ENCODE measurements around the gene SLC30A2. TPM values are rescaled to one million over a fixed set of nuclear protein-coding genes. Genes with fewer than 3 reads are reported as not detected.

Gene SLC30A2
- total RNA-seq, 1 experiment from 2014 or later = 0.35 TPM

DNA sequence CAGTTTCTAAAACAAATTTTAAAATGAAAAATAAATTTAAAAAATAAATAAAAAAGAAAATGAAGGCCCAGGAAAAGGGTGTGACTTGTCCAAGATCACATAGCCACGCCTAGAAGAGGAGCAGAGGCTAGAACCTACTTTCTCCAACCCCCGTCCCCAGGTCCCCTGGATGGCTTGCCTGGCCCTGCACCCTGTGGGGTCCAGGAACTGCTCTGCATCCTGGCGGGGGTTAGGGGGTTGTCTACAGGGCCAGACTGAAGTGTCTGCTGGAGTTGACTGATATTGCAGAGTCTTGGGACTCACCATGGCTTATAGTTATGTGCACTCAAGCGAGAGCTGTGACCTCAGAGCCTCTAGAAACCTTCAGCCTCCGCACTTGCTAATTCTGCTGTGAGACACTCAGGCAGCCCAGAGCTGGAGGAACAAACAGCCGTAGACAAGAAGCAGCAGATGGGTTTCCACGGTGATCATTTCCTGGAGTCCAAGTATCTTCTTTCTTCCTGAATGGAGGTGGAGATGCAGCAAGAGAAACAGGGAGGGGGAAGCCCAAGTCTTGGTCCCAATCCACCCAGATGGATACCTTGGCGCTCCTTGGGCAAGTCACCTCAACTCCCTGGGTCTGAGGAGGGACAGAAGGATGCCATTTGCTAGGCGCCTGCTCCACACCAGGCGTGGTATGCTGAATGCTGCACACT lies 29.5 kb downstream of the SLC30A2 start:
- H2AK5ac ChIP-seq (ENCODE audit: insufficient read length, low read length) = no peak overlapping the region
- no peak overlapping the region for H3K4me2 ChIP-seq (ENCODE audit: insufficient read depth, insufficient read length, low read length)
- H3K36me3 Mint-ChIP-seq (ENCODE audit: insufficient read depth in 1 of 3, low read depth in 3 of 3) = no peaks in the 10 kb centered on the region
- H2BK12ac ChIP-seq (ENCODE audit: insufficient read length, low read depth, low read length) = no peak overlapping the region
- WGBS (ENCODE audit: extremely low coverage, insufficient read length, low lambda C conversion rate) = no CpG with 5 or more reads among the region's 10 CpGs
- no peak overlapping the region for H4K91ac ChIP-seq (ENCODE audit: insufficient read length, low read depth, low read length)
- no peak overlapping the region for H2BK5ac ChIP-seq (ENCODE audit: insufficient read length, low read length)
- H3K27ac ChIP-seq (ENCODE audit: insufficient read length, low read depth, low read length) = no peak overlapping the region
- H2BK20ac ChIP-seq (ENCODE audit: low read depth, low read length, poor library complexity, severe bottlenecking) = no peak overlapping the region
- no peak overlapping the region for H3K14ac ChIP-seq (ENCODE audit: insufficient read depth, low read length)
- H3K4me1 ChIP-seq (ENCODE audit: insufficient read depth, low read length) = no peaks in the 10 kb centered on the region
- H2AFZ ChIP-seq (ENCODE audit: low read length) = no peak overlapping the region
- no peak for DNase-seq
- H3K4me3 Mint-ChIP-seq = no peak overlapping the region
- H3K79me1 ChIP-seq (ENCODE audit: insufficient read depth, low read depth, low read length, poor library complexity, severe bottlenecking) = no peaks in the 10 kb centered on the region
- no peaks in the 10 kb centered on the region for H3K9me3 Mint-ChIP-seq
- H3K4me1 Mint-ChIP-seq = peaks cover 11 to 29% of the 10 kb centered on the region in 2 experiments
- H3K27ac Mint-ChIP-seq = no peak overlapping the region
- no peaks in the 10 kb centered on the region for H3K79me2 ChIP-seq (ENCODE audit: insufficient read depth, low read length)
- H3K18ac ChIP-seq (ENCODE audit: insufficient read length, low read depth, low read length) = no peak overlapping the region
- H3K27me3 Mint-ChIP-seq (ENCODE audit: low read depth) = peaks cover 3% of the 10 kb centered on the region; the same call in 1 of the 2 replicates
- no peak overlapping the region for H3K4ac ChIP-seq (ENCODE audit: low read depth, low read length)
- TF ChIP-seq, protein P1, sequence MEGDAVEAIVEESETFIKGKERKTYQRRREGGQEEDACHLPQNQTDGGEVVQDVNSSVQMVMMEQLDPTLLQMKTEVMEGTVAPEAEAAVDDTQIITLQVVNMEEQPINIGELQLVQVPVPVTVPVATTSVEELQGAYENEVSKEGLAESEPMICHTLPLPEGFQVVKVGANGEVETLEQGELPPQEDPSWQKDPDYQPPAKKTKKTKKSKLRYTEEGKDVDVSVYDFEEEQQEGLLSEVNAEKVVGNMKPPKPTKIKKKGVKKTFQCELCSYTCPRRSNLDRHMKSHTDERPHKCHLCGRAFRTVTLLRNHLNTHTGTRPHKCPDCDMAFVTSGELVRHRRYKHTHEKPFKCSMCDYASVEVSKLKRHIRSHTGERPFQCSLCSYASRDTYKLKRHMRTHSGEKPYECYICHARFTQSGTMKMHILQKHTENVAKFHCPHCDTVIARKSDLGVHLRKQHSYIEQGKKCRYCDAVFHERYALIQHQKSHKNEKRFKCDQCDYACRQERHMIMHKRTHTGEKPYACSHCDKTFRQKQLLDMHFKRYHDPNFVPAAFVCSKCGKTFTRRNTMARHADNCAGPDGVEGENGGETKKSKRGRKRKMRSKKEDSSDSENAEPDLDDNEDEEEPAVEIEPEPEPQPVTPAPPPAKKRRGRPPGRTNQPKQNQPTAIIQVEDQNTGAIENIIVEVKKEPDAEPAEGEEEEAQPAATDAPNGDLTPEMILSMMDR (conservative IDR thresholded peaks at IDR 0.05) = no peak
- no peak overlapping the region for H4K8ac ChIP-seq (replicated peaks; ENCODE audit: insufficient read length, low read depth, low read length)
- H3K56ac ChIP-seq (ENCODE audit: insufficient read length, low read depth, low read length) = no peak overlapping the region
- H2BK120ac ChIP-seq (ENCODE audit: low read depth, low read length, poor library complexity, severe bottlenecking) = no peak overlapping the region
- no peak overlapping the region for H3T11ph ChIP-seq (ENCODE audit: low read length)
- H2BK15ac ChIP-seq (ENCODE audit: low read depth, low read length) = no peak overlapping the region
- H3K27me3 ChIP-seq (ENCODE audit: insufficient read depth, low read length) = no peaks in the 10 kb centered on the region
- H3K23ac ChIP-seq (ENCODE audit: insufficient read length, low read depth, low read length) = no peak overlapping the region
- no peaks in the 10 kb centered on the region for H3K9me3 ChIP-seq (ENCODE audit: control insufficient read depth, low read depth, low read length)
- H3K9ac ChIP-seq (ENCODE audit: extremely low read depth, insufficient read length, low read length) = no peak overlapping the region
- H4K5ac ChIP-seq (ENCODE audit: insufficient read length, low read depth, low read length) = no peak overlapping the region
- H3K23me2 ChIP-seq (ENCODE audit: insufficient read length, low read depth, low read length, poor library complexity, severe bottlenecking) = no peaks in the 10 kb centered on the region
- H4K20me1 ChIP-seq (ENCODE audit: control insufficient read depth, insufficient read depth, insufficient read length) = no peaks in the 10 kb centered on the region
